ENCODE results near the gene COL24A1. TPM values are rescaled to one million over a fixed set of nuclear protein-coding genes. Genes with fewer than 3 reads are reported as not detected.
A peak's percentile ranks its signal among the peaks of the same experiment; 100 is the strongest.

The COL24A1 gene
- 6.7 TPM for total RNA-seq

DNA sequence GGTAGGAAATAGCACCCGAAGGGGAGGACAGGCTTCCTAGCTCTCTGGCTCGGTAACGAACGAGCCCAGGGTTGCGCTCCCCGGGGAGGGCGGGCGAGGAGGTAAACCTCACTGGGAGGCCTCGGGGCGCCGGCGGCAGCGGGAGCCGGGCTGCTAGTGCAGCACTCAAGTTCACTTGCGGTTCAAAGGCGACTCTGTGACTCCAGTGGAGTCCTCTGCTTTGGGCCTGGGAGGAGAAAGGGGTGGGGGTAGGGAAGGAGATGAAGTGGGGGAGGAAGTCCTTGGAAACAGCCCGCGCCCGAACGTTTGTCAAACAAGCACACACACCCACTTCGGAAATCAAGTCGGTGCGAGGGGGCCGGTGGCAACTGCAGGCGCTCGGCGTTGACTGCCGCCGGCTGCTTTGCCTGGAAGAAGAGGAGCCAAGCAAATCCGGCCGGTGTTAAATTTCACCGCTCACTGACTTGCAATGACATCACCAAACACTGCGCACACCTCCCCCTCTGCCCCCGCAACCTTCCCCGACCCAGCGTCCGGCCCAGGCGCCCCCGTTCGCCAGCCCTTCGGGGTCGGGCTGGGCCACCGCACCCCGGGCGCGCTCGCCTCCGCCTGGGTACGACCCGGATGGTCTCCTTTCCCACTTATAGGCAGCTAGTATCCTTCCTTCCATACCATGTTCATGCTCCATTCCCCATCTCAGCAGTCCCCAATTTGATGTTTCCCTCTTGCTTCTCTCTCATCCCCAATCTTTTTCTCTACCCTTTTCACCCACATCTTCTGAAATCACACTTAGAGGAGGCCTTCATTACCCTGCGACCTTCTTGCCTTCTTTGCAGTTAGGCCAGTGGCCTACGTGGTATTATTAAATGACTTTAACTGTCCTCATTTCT is at the start of gene COL24A1:
Gene COL24A1, minus strand, starts transcription at position 207 of the 890 bp plus-strand sequence. CDS start 376 bp downstream, outside the sequence.
- DNase-seq (ENCODE audit: low read depth in 2 of 3, low spot score in 2 of 3), result peak in 2 of 3 donors; percentile 39 to 56

DNA sequence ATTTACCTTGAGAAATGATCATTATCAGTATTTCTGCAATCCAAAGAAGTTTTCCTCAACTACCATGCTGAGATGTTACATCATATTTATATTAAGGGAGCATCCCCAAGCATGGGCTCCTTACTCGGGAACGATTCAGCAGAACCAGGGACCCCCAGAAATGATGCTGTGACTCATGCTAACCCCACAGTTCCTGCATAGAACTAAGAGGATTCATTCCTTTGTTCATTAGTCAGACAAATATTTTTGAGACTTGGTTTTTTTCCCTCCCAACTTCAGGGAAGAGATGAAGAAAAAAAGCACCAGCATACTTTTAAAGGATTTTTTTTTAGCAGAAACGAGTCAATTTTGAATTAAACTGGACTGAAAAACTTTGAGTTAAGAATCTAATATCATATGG is 49.2 kb upstream of the COL24A1 start:
- DNase-seq (ENCODE audit: low read depth in 2 of 3, low spot score in 2 of 3), result no peak

DNA sequence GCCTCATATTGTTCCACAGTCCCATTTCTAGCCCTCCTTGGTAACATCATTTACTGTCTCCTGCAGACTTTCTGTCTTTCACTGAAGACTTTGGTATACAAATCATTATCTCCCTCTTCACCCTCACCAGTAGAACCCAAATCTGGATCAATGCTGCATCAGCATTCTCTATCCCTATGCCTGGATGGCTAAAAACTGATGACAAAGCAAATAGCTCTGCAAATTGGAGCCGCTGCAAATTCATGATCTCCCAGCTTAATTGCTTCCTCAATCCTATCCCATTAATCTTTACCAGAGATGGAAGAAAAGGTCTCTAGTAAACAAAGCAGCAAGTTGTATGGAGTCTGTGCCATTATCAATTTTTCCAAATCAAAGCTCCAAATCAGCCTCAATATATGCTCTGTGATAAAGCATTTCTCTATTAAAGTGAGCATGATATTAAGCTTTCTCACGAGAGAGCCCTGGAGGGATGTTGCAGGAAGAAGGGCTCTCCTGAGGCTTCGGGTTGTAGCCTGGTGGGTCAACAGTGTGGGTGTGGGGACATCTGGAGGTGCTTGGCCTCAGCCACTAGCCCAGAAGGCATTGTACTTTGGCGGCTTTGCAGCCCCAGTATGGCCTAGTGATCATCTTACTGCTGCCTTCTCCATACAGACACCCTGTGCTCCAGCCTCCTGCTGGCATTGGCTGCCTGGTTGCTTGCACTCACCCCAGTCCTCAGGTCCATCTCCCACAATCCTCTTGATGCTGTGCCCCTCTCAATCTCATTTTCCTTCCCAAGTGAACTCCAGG is 46.2 kb upstream of the COL24A1 start:
- DNase-seq (ENCODE audit: low read depth in 2 of 3, low spot score in 2 of 3), result no peak

DNA sequence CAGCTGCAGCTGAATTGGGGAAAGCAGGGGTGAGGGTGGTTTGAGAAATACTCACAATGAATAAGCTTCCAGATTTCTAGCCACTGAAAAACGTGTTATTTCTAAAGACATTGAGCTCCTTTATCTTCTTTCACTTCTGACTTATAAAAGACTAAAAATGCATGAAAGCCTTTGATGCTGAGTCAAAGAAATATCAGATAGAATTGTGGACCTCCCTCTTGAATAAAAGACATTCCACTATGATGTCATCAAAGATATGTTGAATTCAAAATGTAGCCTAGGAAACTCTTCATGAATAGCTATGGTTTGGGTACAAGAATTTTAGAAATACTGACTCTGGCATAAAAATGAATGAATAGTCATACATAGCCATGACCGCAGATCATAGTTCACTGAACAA is 44.7 kb upstream of the COL24A1 start:
- no peak for DNase-seq (ENCODE audit: low read depth in 2 of 3, low spot score in 2 of 3)

- DNase-seq (ENCODE audit: low read depth in 2 of 3, low spot score in 2 of 3), result no peak
These were observed 44.3 kb upstream of the COL24A1 start for GRCh38 chr1:86200901-86201300.

DNA sequence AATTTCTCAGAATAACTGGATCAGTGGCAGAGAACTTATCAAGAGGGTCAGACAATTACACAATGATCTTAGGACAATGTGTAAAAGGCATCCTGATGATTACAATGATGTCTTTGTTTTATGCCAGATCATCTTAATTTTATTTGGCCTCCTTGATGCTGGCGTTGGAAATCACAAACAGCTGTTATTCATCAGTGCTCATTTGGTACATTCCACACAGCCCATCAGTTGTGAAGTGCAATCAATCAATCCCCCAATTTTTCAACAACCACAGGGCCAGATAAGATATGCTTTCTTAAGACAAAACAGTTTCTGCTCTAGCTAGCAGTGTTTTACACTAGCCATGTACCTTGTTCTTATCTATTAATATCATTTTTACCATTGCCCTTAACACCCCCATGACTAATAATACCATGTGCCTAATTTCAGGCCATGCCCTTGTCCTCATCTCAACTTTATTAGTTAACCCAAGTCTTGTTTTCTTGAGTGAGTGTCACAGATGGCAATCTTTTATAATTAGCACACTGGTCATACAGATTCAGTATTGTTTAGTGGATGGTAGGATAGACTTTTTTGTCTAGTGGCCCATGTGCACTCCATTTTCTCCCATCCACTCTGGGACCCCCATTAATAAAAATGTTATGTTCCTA is 40.8 kb upstream of the COL24A1 start:
- no peak for DNase-seq (ENCODE audit: low read depth in 2 of 3, low spot score in 2 of 3)

GRCh38 chr1:86195281-86195680 is 38.7 kb upstream of the COL24A1 start:
- no peak for DNase-seq (ENCODE audit: low read depth in 2 of 3, low spot score in 2 of 3)

DNA sequence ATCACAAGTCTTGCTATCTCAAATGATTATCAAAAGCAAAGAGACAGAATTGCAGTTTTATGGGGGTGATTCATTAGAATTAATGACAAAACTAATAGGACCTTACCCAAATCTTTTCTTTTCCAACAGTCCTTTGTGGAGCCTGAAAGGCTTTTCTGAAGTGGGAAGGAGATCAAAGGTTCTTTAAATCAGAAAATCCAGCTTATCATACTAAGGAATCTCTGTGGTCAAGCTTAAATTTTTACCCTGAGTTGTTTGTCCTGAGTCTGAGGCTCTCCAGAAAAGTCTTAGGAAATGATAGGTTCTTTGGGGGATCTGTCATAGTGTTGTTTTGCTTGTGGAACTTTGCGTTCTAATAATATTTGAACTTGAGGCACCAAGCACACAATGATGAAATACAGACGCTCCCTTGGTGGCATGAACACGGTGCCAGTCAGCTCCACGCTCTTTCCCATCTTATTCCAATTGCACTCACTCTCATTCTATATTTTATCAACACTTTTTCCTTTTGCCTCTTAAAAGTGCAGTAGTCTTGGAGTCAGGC is 38.0 kb upstream of the COL24A1 start:
- DNase-seq (ENCODE audit: low read depth in 2 of 3, low spot score in 2 of 3), result no peak

DNA sequence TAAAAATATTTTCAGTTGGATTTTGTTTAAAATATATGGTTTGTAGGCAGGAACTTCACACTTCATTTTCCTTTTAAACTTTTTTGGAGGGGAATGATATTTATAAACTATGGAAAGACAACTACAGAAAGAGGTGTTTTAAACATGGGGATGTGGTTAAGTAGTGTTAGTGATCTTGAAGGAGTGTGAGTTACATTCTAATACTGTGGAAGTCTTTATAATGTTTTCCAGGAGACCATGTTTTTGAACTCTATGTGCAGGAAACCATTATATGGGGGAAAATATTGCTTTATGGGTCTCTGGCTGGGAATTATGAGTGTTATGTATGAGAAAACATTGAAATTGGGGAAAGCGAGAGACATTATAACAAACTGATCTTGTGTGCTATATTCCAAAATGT is 35.8 kb upstream of the COL24A1 start:
- no peak for DNase-seq (ENCODE audit: low read depth in 2 of 3, low spot score in 2 of 3)

DNA sequence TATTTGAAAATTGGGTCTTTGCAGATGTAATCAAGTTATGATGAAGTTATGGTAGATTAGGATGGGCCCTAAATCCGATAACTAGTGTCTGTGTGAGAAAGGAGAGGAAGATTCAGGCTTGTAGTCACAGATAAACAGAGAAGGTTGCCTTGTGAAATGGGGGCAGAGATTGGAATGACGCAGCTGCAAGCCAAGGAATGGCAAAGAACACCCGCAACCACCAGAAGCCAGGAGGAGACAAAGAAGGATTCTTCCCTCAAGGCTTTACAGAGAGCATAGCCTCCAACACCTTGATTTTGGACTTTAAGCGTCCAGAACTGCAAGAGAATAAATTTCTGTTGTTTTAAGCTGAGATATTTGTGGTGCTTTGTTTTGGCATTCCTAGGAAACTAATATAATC is 35.4 kb upstream of the COL24A1 start:
- no peak for DNase-seq (ENCODE audit: low read depth in 2 of 3, low spot score in 2 of 3)

DNA sequence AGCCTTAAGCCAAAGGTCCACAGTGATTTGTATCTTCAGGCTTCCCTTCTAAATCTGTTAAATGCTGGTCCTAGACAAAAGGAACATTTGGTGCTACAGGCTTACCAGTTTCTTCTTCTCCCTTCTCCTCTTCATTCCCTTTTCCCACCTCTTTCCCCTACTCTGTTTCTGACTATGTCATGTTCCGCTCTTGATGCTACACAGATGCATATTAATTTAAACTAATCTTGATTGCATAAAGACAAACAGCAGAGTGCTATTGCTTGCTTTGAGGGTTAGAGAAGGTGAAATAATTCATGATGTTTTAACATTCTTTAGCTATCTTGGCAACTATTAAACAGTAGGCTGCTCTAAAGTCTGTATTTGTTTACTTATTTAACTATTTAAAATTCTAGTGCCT is 34.3 kb upstream of the COL24A1 start:
- no peak for DNase-seq (ENCODE audit: low read depth in 2 of 3, low spot score in 2 of 3)

- no peak for DNase-seq (ENCODE audit: low read depth in 2 of 3, low spot score in 2 of 3)
These were observed 27.9 kb upstream of the COL24A1 start for GRCh38 chr1:86184426-86184825.

- no peak for DNase-seq (ENCODE audit: low read depth in 2 of 3, low spot score in 2 of 3)
These were observed 27.2 kb upstream of the COL24A1 start for GRCh38 chr1:86183810-86184209.

- peak in 1 of 3 donors; percentile 37 for DNase-seq (ENCODE audit: low read depth in 2 of 3, low spot score in 2 of 3)
These were observed 19.7 kb upstream of the COL24A1 start for GRCh38 chr1:86176226-86176625.

DNA sequence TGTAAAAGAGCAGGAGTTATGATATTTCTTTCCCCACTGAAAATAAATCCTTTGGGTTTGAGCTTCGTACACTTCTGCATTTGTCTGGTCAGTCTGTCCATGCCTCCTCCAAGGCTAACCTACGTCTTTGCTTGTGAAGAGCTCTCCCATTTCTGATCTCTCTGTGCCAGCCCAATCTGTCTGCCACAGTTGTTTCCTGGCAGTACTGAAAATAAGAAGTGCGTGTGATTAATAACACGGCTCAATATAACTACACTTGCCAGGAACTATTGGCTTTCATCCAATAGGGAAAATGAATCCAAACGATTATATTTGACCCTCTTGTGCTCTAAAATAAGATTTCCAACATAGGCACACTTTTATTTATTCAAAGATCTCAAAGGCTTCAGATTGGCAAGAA is 19.2 kb upstream of the COL24A1 start:
- peak in 2 of 3 donors; percentile 47 to 63 for DNase-seq (ENCODE audit: low read depth in 2 of 3, low spot score in 2 of 3)

GRCh38 chr1:86169625-86170024 is 13.1 kb upstream of the COL24A1 start:
- peak in 1 of 3 donors; percentile 36 for DNase-seq (ENCODE audit: low read depth in 2 of 3, low spot score in 2 of 3)

GRCh38 chr1:86159800-86160199 is 3.2 kb upstream of the COL24A1 start:
- DNase-seq (ENCODE audit: low read depth in 2 of 3, low spot score in 2 of 3), result no peak

DNA sequence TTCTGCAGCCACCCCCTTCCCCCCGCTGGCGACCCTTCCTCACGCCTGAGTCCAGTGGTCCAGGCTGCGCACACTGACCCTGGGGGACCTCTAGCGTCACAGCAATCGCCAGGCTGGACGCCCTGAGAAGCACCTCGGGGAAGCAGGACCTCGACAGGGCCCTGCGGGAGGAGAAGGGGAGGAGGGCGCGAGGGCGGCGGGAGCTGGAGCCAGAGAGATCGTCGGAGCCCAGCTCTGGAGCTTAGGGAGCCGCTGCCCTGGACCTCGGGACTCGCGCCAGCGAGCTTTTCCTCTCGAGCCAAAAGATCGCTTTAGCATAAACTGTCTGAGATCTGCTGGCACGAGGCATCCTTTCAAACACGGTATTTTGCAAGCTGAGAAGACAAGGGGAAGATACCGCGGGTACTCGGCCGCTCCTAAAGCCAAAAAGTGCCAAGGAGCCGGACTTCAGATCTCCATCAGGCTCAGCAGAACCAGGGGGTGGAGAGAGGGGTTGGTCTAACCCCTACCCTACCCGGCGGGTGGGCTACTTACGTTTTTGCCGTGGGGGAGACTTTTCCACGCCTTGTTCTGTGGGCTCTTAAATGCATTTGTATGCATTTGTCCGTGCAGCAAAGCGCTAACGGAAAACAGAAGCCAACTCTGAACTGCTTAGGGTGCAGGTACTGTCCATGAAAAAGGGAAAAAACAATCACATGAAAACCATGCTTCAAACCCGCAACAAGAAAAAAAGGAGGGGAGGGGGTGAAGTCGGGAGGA is 586 bp downstream of the COL24A1 start:
- DNase-seq (ENCODE audit: low read depth in 2 of 3, low spot score in 2 of 3), result peak in 2 of 3 donors; percentile 13 to 31

DNA sequence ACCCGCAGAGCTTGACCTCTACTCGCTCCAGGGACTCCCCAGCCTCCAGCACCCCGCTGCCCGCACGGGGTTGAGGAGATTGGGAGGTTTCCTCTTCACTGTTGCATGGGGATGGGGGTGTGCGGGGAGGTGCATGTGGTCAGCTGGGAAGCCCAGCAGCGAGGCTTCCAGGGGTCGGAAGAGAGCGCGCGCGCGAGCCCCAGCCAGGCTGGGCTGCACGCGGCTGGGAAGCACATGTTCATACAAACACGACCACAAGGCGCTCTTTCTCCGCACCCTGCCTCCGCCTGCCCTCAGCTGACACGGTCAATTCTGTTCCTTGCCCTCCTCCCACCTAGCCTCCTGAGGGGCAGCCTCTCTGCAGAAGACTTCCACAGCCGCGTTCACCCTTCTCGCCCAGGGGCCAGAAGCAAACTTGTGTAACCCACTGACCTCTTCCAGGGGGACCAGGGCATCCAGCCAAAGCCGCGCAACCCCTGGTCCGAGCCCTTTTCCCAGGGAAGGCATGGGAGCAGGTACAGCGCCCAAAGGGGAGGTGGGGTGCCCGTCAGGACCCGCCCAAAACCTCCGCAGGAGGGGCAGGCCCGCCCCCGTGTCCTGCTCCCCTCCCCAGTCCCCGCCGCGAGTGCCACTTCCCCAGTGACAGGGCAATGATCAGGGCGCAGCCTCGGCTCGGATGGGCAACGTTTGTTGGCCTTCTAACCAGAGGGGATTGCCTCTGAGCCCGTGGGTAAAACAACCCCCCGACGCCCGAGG is 1.3 kb downstream of the COL24A1 start:
- DNase-seq (ENCODE audit: low read depth in 2 of 3, low spot score in 2 of 3), result peak in 2 of 3 donors; percentile 37 to 70
